HepG2 (cell line): ENCODE results near the gene NAT14. TPM values are rescaled to one million over a fixed set of nuclear protein-coding genes. Genes with fewer than 3 reads are reported as not detected.

Experiments
- ATF3 ChIP-seq: sonication (generic); formaldehyde crosslinking; IDR thresholded peaks from 2 replicates; pipeline ENCODE4 v1.4.0; 2020; ENCODE audit warnings: missing genetic modification reagents
- DRAP1 ChIP-seq: IDR thresholded peaks from 2 replicates; pipeline ENCODE4 v1.6.1; 2016; ENCODE audit warnings: missing genetic modification reagents, missing compliant biosample characterization
- FOXM1 ChIP-seq: sonication (generic); formaldehyde crosslinking; IDR thresholded peaks from 2 replicates; pipeline ENCODE4 v1.5.0; 2020; ENCODE audit warnings: missing genetic modification reagents
- GATAD1 ChIP-seq: IDR thresholded peaks from 2 replicates; pipeline ENCODE4 v1.6.1; 2016; ENCODE audit warnings: missing genetic modification reagents, missing compliant biosample characterization
- HMG20B ChIP-seq: conservative IDR thresholded peaks from 2 replicates; pipeline ENCODE4 v1.6.1; 2016; ENCODE audit warnings: missing genetic modification reagents, missing compliant biosample characterization
- MEIS1 ChIP-seq: sonication (generic); formaldehyde crosslinking; IDR thresholded peaks from 2 replicates; pipeline ENCODE4 v1.9.0; 2021; ENCODE audit warnings: mild to moderate bottlenecking, missing genetic modification reagents, moderate library complexity, borderline replicate concordance
- MYPOP ChIP-seq: sonication (generic); formaldehyde crosslinking; IDR thresholded peaks from 2 replicates; pipeline ENCODE4 v1.8.1; 2023; ENCODE audit warnings: mild to moderate bottlenecking, moderate library complexity, missing genetic modification reagents
- PHF20 ChIP-seq: sonication (generic); formaldehyde crosslinking; IDR thresholded peaks from 2 replicates; pipeline ENCODE4 v1.5.0; 2020; ENCODE audit warnings: mild to moderate bottlenecking, missing genetic modification reagents
- PLSCR1 ChIP-seq: sonication (generic); formaldehyde crosslinking; IDR thresholded peaks from 2 replicates; pipeline ENCODE4 v1.5.0; 2020; ENCODE audit warnings: missing genetic modification reagents, mild to moderate bottlenecking, borderline replicate concordance
- PRDM4 ChIP-seq: sonication (generic); formaldehyde crosslinking; IDR thresholded peaks from 2 replicates; pipeline ENCODE4 v1.9.0; 2021; ENCODE audit warnings: missing genetic modification reagents, borderline replicate concordance
- SP4 ChIP-seq: sonication (generic); formaldehyde crosslinking; IDR thresholded peaks from 2 replicates; pipeline ENCODE4 v1.8.1; 2023; ENCODE audit warnings: mild to moderate bottlenecking, missing genetic modification reagents
- SRSF1 ChIP-seq: fragments of 200-400 bp; formaldehyde crosslinking; optimal IDR thresholded peaks from 2 replicates; pipeline ENCODE3; 2017; ENCODE audit warnings: mild to moderate bottlenecking, low read depth, low read length, moderate library complexity
- TARDBP ChIP-seq: sonication (generic); formaldehyde crosslinking; IDR thresholded peaks from 2 replicates; pipeline ENCODE4 v1.8.0; 2022; ENCODE audit warnings: mild to moderate bottlenecking, missing genetic modification reagents
- TBP ChIP-seq: sonication (generic); formaldehyde crosslinking; IDR thresholded peaks from 2 replicates; pipeline ENCODE4 v1.5.0; 2020; ENCODE audit warnings: missing genetic modification reagents
- ZNF124 ChIP-seq: sonication (generic); formaldehyde crosslinking; IDR thresholded peaks from 2 replicates; pipeline ENCODE4 v1.4.0; 2020; ENCODE audit warnings: missing genetic modification reagents
- ZNF33A ChIP-seq: sonication (generic); formaldehyde crosslinking; IDR thresholded peaks from 2 replicates; pipeline ENCODE4 v1.5.1; 2020; ENCODE audit warnings: missing genetic modification reagents, mild to moderate bottlenecking, moderate library complexity, borderline replicate concordance
- ZNF687 ChIP-seq: sonication (generic); formaldehyde crosslinking; IDR thresholded peaks from 2 replicates; pipeline ENCODE4 v1.5.1; 2020; ENCODE audit warnings: mild to moderate bottlenecking, missing genetic modification reagents, moderate library complexity
- ZNF780A ChIP-seq: sonication (generic); formaldehyde crosslinking; IDR thresholded peaks from 2 replicates; pipeline ENCODE4 v1.8.0; 2022; ENCODE audit warnings: mild to moderate bottlenecking, missing genetic modification reagents, moderate library complexity
- polyA plus RNA-seq, 8 experiments: library from polyadenylated mRNA; depleted of rRNA in 3 of 8; stranded (reverse) in 7 of 8; unstranded in 1 of 8; fragments of >200 nt; fragmentation: Illumina TruSeq in 4 of 8; extraction: Trizol in 4 of 8; gene quantifications; 2 replicates each; pipeline versions ENCODE4 v1.2.1 to v1.2.3, GENCODE V29; 2011 to 2016; ENCODE audit warnings: low read depth in 4 of 8, missing spikeins in 1 of 8, mixed read lengths in 1 of 8; ENCODE audit not compliant: insufficient read depth in 1 of 8
- total RNA-seq, 5 experiments: library from RNA; depleted of rRNA; stranded (reverse); fragments of >200 nt; fragmentation: Illumina TruSeq; extraction: Trizol; gene quantifications; 2 replicates each; pipeline ENCODE4 v1.2.3, GENCODE V29; 2016; ENCODE audit warnings: low read depth in 1 of 5

NAT14 gene
- total and polyA plus RNA-seq, 2 of the 13 experiments (the other 11 are each of a cell fraction or from before 2014, with no cell fraction given) = 20.7 to 22.3 TPM

GRCh38 chr19:55467236-55468053 lies 17.5 kb upstream of the NAT14 start (continued):
- TF ChIP-seq ZNF780A (CRISPR knock-in tag) = no peak
- no peak for TF ChIP-seq PLSCR1 (CRISPR knock-in tag)
- no peak for TF ChIP-seq TARDBP (CRISPR knock-in tag)
- TF ChIP-seq HMG20B = no peak
- no peak for TF ChIP-seq MYPOP
- TF ChIP-seq PHF20 = no peak
- TF ChIP-seq ZNF687 (CRISPR knock-in tag) = peak; percentile 81
- TF ChIP-seq TBP (CRISPR knock-in tag) = peak; percentile 73; the same call in 1 of the 2 replicates
- no peak for TF ChIP-seq MEIS1 (CRISPR knock-in tag)
- no peak for TF ChIP-seq DRAP1 (CRISPR knock-in tag)
- peak; percentile 44; the same call in 1 of the 2 replicates for TF ChIP-seq GATAD1
- no peak for TF ChIP-seq PRDM4 (CRISPR knock-in tag)
- no peak for TF ChIP-seq ATF3 (CRISPR knock-in tag)
- TF ChIP-seq FOXM1 (CRISPR knock-in tag) = no peak
- no peak for TF ChIP-seq SP4 (CRISPR knock-in tag)
- no peak for TF ChIP-seq ZNF33A
- no peak for TF ChIP-seq SRSF1
- TF ChIP-seq ZNF124 (CRISPR knock-in tag) = no peak
